GM12878 (cell line): ENCODE measurements around the gene PHLDA3. TPM values are rescaled to one million over a fixed set of nuclear protein-coding genes. Genes with fewer than 3 reads are reported as not detected.

Experiments
- ATAC-seq: fragments of 200-7000 bp; cut with Tn5 transposase; 3 replicates; pipeline ENCODE4 v1.9.1; 2020; ENCODE audit warnings: mild to moderate bottlenecking, moderate library complexity
- BruUV-seq: library from RNA; stranded (reverse); fragments of 400-500 nt; replicated peaks from 2 replicates; lab custom pipeline; 2021; lab: Mats Ljungman, UMichigan
- CTCF ChIA-PET: fragments of 300-600 bp; sonication (Branson Sonifier 250); formaldehyde crosslinking; extraction: SDS; loops from one replicate; lab custom pipeline; 2021; ENCODE audit warnings: inconsistent platforms; lab: Yijun Ruan, JAX
- POLR2A ChIA-PET: fragments of 350-600 bp; formaldehyde crosslinking; extraction: SDS; loops from one replicate; lab custom pipeline; 2021; ENCODE audit warnings: inconsistent platforms; lab: Charles Lee
- RAD21 ChIA-PET: fragments of 300-600 bp; sonication (Branson Sonifier 250); formaldehyde crosslinking; loops from one replicate; lab custom pipeline; 2023; ENCODE audit warnings: antibody characterized with exemption; ENCODE audit not compliant: unreplicated experiment; lab: Charles Lee
- SMC1A ChIA-PET: fragments of 300-600 bp; sonication (Branson Sonifier 250); formaldehyde crosslinking; loops from one replicate; lab custom pipeline; 2023; ENCODE audit not compliant: unreplicated experiment, uncharacterized antibody; lab: Charles Lee
- DNase-seq: peaks from one replicate; pipeline ENCODE4 v3.0.0-alpha.2; 2011; ENCODE audit warnings: low read depth, low spot score
- FAIRE-seq: peaks from 3 replicates; lab custom pipeline; 2011; peaks lifted over from hg19 to GRCh38; lab: Jason Lieb, UNC
- H2AFZ ChIP-seq: 2 replicates; pipeline ENCODE4 v1.6.0; 2011; ENCODE audit warnings: low read depth, low read length, control low read depth; ENCODE audit not compliant: control insufficient read depth
- H3K27ac ChIP-seq: 2 replicates; pipeline ENCODE4 v1.5.1; 2011; ENCODE audit warnings: control low read depth; ENCODE audit not compliant: control insufficient read depth, insufficient read depth
- H3K27me3 ChIP-seq, 2 experiments: replicated peaks in 1 of 2; 2 replicates each; pipeline versions ENCODE4 v1.6.0 to v1.6.1; 2011; ENCODE audit warnings: low read length in 1 of 2; ENCODE audit not compliant: control insufficient read depth in 2 of 2, insufficient read depth in 2 of 2
- H3K36me3 ChIP-seq, 2 experiments: 2 replicates each; pipeline ENCODE4 v1.5.1; 2011; ENCODE audit warnings: low read length in 1 of 2; ENCODE audit not compliant: control insufficient read depth in 2 of 2, insufficient read depth in 2 of 2
- H3K4me1 ChIP-seq: 2 replicates; pipeline ENCODE4 v1.6.1; 2011; ENCODE audit warnings: mild to moderate bottlenecking, low read length, moderate library complexity, mixed read lengths; ENCODE audit not compliant: control insufficient read depth, insufficient read depth
- H3K4me2 ChIP-seq: 2 replicates; pipeline ENCODE4 v1.6.0; 2011; ENCODE audit warnings: control low read depth; ENCODE audit not compliant: control insufficient read depth, insufficient read depth
- H3K4me3 ChIP-seq: fragments of 200-600 bp; sonication (generic); 2 replicates; pipeline ENCODE4 v1.5.1; 2016
- H3K79me2 ChIP-seq: 2 replicates; pipeline ENCODE4 v1.6.0; 2011; ENCODE audit warnings: low read length; ENCODE audit not compliant: control insufficient read depth, insufficient read depth
- H3K9ac ChIP-seq: 2 replicates; pipeline ENCODE4 v1.8.0; 2011; ENCODE audit warnings: low read length, control low read depth, mixed read lengths; ENCODE audit not compliant: control insufficient read depth, insufficient read depth
- H3K9me3 ChIP-seq: replicated peaks from 3 replicates; pipeline ENCODE4 v1.5.1; 2011; ENCODE audit warnings: mild to moderate bottlenecking, low read length; ENCODE audit not compliant: control insufficient read depth, insufficient read depth
- H4K20me1 ChIP-seq: 2 replicates; pipeline ENCODE4 v1.6.0; 2011; ENCODE audit not compliant: control insufficient read depth, insufficient read depth
- HDGF ChIP-seq: fragments of 450-650 bp; IDR thresholded peaks from 2 replicates; pipeline ENCODE4 v1.6.1; 2016; ENCODE audit warnings: antibody characterized with exemption
- POLR2A ChIP-seq: IDR thresholded peaks from 2 replicates; pipeline ENCODE4 v1.6.1; 2011; ENCODE audit warnings: low read depth, mild to moderate bottlenecking, low read length
- PRDM15 ChIP-seq: fragments of 450-650 bp; formaldehyde crosslinking; IDR thresholded peaks from 2 replicates; pipeline ENCODE4 v1.4.0; 2020; ENCODE audit warnings: mild to moderate bottlenecking, moderate library complexity
- RAD21 ChIP-seq: IDR thresholded peaks from 2 replicates; pipeline ENCODE4 v1.6.1; 2011; ENCODE audit warnings: mild to moderate bottlenecking, low read depth, low read length, moderate library complexity; ENCODE audit not compliant: insufficient read depth
- SIX5 ChIP-seq: IDR thresholded peaks from 2 replicates; pipeline ENCODE4 v1.6.1; 2011; ENCODE audit warnings: mild to moderate bottlenecking, low read depth, low read length, moderate library complexity; ENCODE audit not compliant: severe bottlenecking
- TCF3 ChIP-seq: IDR thresholded peaks from 2 replicates; pipeline ENCODE4 v1.6.1; 2012; ENCODE audit warnings: low read depth, mild to moderate bottlenecking, low read length, borderline replicate concordance; ENCODE audit not compliant: insufficient read depth
- WRNIP1 ChIP-seq: IDR thresholded peaks from 2 replicates; pipeline ENCODE4 v1.6.1; 2011; ENCODE audit warnings: low read depth, low read length, improper control_type of control experiment, borderline replicate concordance
- ZNF622 ChIP-seq: fragments of 450-650 bp; IDR thresholded peaks from 2 replicates; pipeline ENCODE4 v1.6.1; 2017; ENCODE audit warnings: mild to moderate bottlenecking, inconsistent platforms
- WGBS: methylation state at CpG from one replicate; pipeline ENCODE4 v1.1.6; 2016; ENCODE audit warnings: low lambda C conversion rate; ENCODE audit not compliant: insufficient replicate concordance, insufficient coverage; ENCODE audit errors: missing lambda C conversion rate; 5-methylcytosine and 5-hydroxymethylcytosine counted together
- in situ Hi-C: fragments of 300-500 bp; cut with MboI; formaldehyde crosslinking; loops from 9 replicates; pipeline ENCODE4 v1.14.3; 2018; ENCODE audit warnings: mixed read lengths
- intact Hi-C: fragments of 100-400 bp; cut with micrococcal nuclease; formaldehyde crosslinking; loops from one replicate; pipeline ENCODE4 v1.14.2; 2022; ENCODE audit not compliant: unreplicated experiment
- polyA plus RNA-seq, 11 experiments: library from polyadenylated mRNA; depleted of rRNA in 4 of 11; unstranded in 6 of 11; stranded (reverse) in 5 of 11; fragments of >200 nt; fragmentation: Nextera tagmentation in 4 of 11; fragmentation: Illumina TruSeq in 1 of 11; extraction: Ambion mirVana in 4 of 11; extraction: Trizol in 1 of 11; gene quantifications; 1 replicate in 1 of 11; 2 replicates in 10 of 11; pipeline versions ENCODE4 v1.2.1 to v1.2.3, GENCODE V29; 2011 to 2016; ENCODE audit warnings: inconsistent platforms in 2 of 11, missing spikeins in 2 of 11, low read depth in 1 of 11
- total RNA-seq, 4 experiments: library from RNA; depleted of rRNA in 3 of 4; stranded (reverse); fragments of >200 nt in 3 of 4; fragmentation: Illumina TruSeq in 1 of 4; extraction: Trizol in 1 of 4; gene quantifications; 2 replicates each; pipeline versions ENCODE4 v1.2.1 to v1.2.3, GENCODE V29; 2013 to 2021
- TF ChIP-seq, protein P1 (sequence below): fragments of 450-650 bp; IDR thresholded peaks from 2 replicates; pipeline ENCODE4 v1.6.1; 2014; ENCODE audit warnings: mild to moderate bottlenecking

The PHLDA3 gene
- total and polyA plus RNA-seq, 10 of the 15 experiments (the other 5 are each of a cell fraction or from before 2014, with no cell fraction given), result 0.60 to 57.4 (median 21.8) TPM

GRCh38 chr1:201461645-201462441, 7.1 kb downstream of the PHLDA3 start:
- no TSS peak for BruUV-seq
- Histone ChIP-seq H3K4me3 (no peak overlapping the region), H3K79me2 (peaks cover 9% of the 10 kb centered on the region), H3K4me1 (peaks cover 5% of the 10 kb centered on the region), H3K27me3 (no peaks in the 10 kb centered on the region), H3K4me2 (no peak overlapping the region), H2AFZ (no peak overlapping the region), H3K27ac (no peak overlapping the region), H3K36me3 (peaks cover 4 to 6% of the 10 kb centered on the region in 2 experiments; a peak in 3 of 4 replicates), H3K9me3 (no peaks in the 10 kb centered on the region), H3K9ac (no peak overlapping the region), H4K20me1 (no peaks in the 10 kb centered on the region)
- FAIRE-seq (no peak), DNase-seq (no peak), ATAC-seq (no peak)
- ChIA-PET CTCF (interaction anchor here (1.5 to 14.7 kb wide), 2 partner anchors 14 to 50 kb away, joined by 3 to 149 read pairs; no protein-coding TSS in a partner anchor), SMC1A (interaction anchor here (1.2 to 2.5 kb wide), 4 partner anchors 10 to 26 kb away, joined by 4 to 5 read pairs (median 4); no protein-coding TSS in a partner anchor), RAD21 (interaction anchor here (1.6 kb wide), 1 partner anchor 14 kb away, joined by 4 read pairs; no protein-coding TSS in a partner anchor), POLR2A (interaction anchor here (0.6 to 0.8 kb wide), 2 partner anchors 14 to 20 kb away, joined by 3 read pairs; no protein-coding TSS in a partner anchor)
- 58% methylated on average over 13 of the region's 13 CpGs for WGBS
- TF ChIP-seq POLR2A (no peak), ZNF622 (no peak), WRNIP1 (no peak)
- intact Hi-C loops, result no loop called here
- in situ Hi-C loops, result no loop called here

DNA sequence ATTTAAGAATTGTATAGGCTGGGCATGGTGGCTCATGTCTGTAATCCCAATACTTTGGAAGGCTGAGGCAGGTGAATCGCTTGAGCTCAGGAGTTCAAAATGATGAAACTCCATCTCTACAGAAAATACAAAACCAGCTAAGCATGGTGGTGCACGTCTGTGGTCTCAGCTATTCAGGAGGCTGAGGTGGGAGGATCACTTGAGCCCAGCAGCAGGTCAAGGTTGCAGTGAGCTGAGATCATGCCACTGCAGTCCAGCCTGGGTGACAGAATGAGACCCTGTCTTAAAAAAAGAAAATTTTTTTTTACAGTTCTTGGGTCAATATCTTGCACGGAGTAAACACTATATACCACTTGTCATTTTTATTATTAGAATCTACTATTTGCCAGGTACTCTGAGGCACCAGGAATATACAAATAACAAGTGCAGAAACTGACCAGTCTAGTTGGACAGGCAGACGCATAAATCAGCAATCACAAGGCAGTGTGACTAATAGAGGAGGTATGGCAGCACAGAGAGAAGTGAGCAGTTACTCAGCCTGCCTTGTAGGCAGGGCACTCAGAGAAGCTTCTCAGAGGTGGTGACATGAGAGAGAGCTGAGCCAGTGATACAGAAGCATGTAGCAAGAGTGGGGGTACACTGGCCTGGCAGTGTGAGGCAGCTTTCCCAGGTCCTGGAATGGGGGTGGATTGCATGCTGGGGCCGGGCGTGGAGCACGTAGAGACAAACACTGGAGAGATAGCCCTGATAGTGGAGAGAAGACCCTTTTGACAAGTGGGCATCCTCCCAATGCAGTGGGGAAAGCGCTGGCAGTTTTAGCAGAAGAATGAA, 8.0 kb downstream of the PHLDA3 start:
- no peak overlapping the region for H2AFZ ChIP-seq
- no peak overlapping the region for H3K4me2 ChIP-seq
- in situ Hi-C loops (no loop called here), intact Hi-C loops (no loop called here)
- no peak for DNase-seq
- peaks cover 2% of the 10 kb centered on the region for H3K79me2 ChIP-seq
- SMC1A ChIA-PET, result interaction anchor here (1.0 to 2.5 kb wide), 5 partner anchors 9 to 25 kb away, joined by 3 to 5 read pairs (median 4); no protein-coding TSS in a partner anchor
- H3K4me1 ChIP-seq, result peaks cover 12% of the 10 kb centered on the region
- WGBS, result 64% methylated on average over 8 of the region's 8 CpGs
- no peak overlapping the region for H3K27ac ChIP-seq
- H3K9me3 ChIP-seq, result no peaks in the 10 kb centered on the region
- no TSS peak for BruUV-seq
- H3K9ac ChIP-seq, result no peak overlapping the region
- POLR2A ChIA-PET, result interaction anchor here (0.6 to 0.8 kb wide), 2 partner anchors 13 to 19 kb away, joined by 3 read pairs; no protein-coding TSS in a partner anchor
- H4K20me1 ChIP-seq, result no peaks in the 10 kb centered on the region
- no peak for ATAC-seq
- no peak for FAIRE-seq
- RAD21 ChIA-PET, result no interaction called here
- peaks cover 4 to 6% of the 10 kb centered on the region in 2 experiments; a peak in 3 of 4 replicates for H3K36me3 ChIP-seq
- H3K27me3 ChIP-seq, result no peaks in the 10 kb centered on the region
- CTCF ChIA-PET, result interaction anchor here (1.0 to 14.7 kb wide), 6 partner anchors 13 to 249 kb away, joined by 3 to 149 read pairs (median 3); no protein-coding TSS in a partner anchor
- no peak overlapping the region for H3K4me3 ChIP-seq
- TF ChIP-seq PRDM15 (CRISPR knock-in tag) (no peak), TCF3 (no peak), HDGF (no peak), RAD21 (no peak), SIX5 (no peak)
- TF ChIP-seq, protein P1, sequence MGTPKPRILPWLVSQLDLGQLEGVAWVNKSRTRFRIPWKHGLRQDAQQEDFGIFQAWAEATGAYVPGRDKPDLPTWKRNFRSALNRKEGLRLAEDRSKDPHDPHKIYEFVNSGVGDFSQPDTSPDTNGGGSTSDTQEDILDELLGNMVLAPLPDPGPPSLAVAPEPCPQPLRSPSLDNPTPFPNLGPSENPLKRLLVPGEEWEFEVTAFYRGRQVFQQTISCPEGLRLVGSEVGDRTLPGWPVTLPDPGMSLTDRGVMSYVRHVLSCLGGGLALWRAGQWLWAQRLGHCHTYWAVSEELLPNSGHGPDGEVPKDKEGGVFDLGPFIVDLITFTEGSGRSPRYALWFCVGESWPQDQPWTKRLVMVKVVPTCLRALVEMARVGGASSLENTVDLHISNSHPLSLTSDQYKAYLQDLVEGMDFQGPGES, result no peak
